ENCODE results near the gene PDZD7. TPM values are rescaled to one million over a fixed set of nuclear protein-coding genes. Genes with fewer than 3 reads are reported as not detected.
A peak's percentile ranks its signal among the peaks of the same experiment; 100 is the strongest.

PDZD7 gene
- polyA plus RNA-seq, 6 donors from 2014 or later: 0.23 to 0.87 TPM; not detected in 4

DNA sequence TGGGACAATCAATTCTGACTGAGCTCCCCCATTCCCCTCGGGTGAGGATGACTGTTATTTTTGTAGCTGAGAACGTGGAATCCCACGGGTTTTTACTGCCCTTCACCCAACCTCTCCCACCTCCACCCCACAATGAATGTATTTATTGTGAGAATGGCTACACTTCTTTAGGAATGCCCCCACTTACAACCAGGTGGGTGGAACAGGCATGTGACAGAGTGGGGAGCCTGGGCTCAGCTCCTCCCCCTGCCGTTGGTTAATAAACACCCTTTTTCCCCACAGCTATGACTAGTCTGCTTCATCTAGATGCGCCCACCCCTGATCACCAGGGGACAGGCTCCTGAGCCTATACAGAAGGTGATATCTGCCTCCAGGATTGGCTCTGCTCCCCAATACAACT is 45.6 kb downstream of the PDZD7 start:
- peaks cover 0 to 8% (median 0%) of the 10 kb centered on the region in 7 donors for H3K9me3 Mint-ChIP-seq
- peaks cover 19 to 38% (median 25%) of the 10 kb centered on the region in 3 donors for H3K4me1 Mint-ChIP-seq
- no peaks in the 10 kb centered on the region for H3K27me3 Mint-ChIP-seq
- ATAC-seq (ENCODE audit: low read depth in 2 of 2): no peak
- DNase-seq: no peak
- peaks cover 11 to 25% of the 10 kb centered on the region in 2 donors for H3K36me3 Mint-ChIP-seq
- peak overlapping the region in 7 of 8 donors; percentile 40 to 99 (median 96) for H3K4me3 Mint-ChIP-seq
- H3K27ac Mint-ChIP-seq: no peak overlapping the region

DNA sequence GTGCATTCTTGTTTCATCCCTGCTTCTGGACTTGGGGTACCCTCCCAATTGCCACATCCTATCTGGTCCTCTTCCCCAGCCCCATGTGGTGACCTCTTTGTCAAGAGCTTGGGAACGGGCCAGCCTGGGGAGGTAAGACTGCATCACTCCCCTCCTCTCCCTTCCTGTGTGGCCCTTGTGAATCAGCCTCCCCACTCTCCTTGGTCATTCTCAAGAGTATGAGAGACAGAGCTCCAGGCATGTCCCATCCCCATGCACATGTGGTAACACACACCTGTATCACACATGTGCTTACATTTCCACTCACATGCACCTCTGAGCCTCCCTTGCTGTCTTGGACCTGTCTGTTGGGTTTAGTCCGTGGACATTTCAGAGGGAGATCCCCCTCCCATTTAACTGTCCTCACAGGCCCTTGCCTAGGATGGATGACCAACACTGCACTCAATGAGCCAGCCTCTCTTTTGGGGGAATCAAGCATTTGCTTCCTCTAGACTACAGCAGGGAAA is 46.2 kb downstream of the PDZD7 start:
- no peak overlapping the region for H3K27ac Mint-ChIP-seq
- H3K9me3 Mint-ChIP-seq: peaks cover 0 to 8% (median 0%) of the 10 kb centered on the region in 7 donors
- DNase-seq: no peak
- no peaks in the 10 kb centered on the region for H3K27me3 Mint-ChIP-seq
- peaks cover 18 to 35% (median 24%) of the 10 kb centered on the region in 3 donors for H3K4me1 Mint-ChIP-seq
- H3K36me3 Mint-ChIP-seq: peaks cover 10 to 25% of the 10 kb centered on the region in 2 donors
- no peak for ATAC-seq (ENCODE audit: low read depth in 2 of 2)
- H3K4me3 Mint-ChIP-seq: peak overlapping the region in 1 of 8 donors; percentile 96

DNA sequence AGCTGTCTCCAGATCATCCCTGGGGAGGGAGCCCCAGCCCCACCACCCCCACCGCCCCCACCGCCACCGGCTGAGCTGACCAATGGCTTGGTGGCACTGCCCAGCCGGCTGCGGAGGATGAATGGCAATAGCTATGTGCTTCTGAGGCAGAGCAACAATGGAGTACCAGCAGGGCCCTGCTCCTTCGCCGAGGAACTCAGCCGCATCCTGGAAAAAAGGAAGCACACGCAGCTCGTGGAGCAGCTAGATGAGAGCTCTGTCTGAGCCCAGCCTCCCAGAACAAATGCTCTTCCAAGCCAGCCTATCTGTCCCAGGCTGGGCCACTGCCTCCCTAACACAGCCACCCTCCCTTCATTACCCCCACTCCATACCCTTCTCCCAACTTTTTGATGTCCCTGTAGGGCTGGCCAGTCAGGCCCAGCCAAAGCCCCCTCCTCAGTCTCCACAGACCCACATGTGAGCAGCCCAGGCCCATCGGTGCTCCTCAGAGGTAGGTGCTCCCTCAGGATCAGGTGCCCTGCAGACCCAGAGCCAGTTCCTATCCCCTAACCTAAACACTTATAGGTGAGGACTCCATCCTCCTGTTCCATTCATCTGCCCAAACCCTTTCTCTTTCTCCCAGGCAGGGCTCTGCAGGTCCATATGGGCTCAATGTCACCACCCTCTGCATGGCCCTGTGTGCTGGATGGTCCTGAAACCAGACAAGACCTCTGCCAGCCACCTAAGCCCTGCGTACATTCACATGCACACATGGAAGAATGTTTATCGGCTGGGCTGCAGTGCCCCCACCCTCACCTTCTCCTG is 46.9 kb downstream of the PDZD7 start:
- H3K4me1 Mint-ChIP-seq: peaks cover 18 to 29% (median 24%) of the 10 kb centered on the region in 3 donors
- no peaks in the 10 kb centered on the region for H3K27me3 Mint-ChIP-seq
- peaks cover 0 to 8% (median 0%) of the 10 kb centered on the region in 7 donors for H3K9me3 Mint-ChIP-seq
- H3K36me3 Mint-ChIP-seq: peaks cover 10 to 25% of the 10 kb centered on the region in 2 donors
- peak overlapping the region in 2 of 6 donors; percentile 38 to 65 for H3K27ac Mint-ChIP-seq
- no peak for DNase-seq
- H3K4me3 Mint-ChIP-seq: peak overlapping the region in 1 of 8 donors; percentile 55
- no peak for ATAC-seq (ENCODE audit: low read depth in 2 of 2)

DNA sequence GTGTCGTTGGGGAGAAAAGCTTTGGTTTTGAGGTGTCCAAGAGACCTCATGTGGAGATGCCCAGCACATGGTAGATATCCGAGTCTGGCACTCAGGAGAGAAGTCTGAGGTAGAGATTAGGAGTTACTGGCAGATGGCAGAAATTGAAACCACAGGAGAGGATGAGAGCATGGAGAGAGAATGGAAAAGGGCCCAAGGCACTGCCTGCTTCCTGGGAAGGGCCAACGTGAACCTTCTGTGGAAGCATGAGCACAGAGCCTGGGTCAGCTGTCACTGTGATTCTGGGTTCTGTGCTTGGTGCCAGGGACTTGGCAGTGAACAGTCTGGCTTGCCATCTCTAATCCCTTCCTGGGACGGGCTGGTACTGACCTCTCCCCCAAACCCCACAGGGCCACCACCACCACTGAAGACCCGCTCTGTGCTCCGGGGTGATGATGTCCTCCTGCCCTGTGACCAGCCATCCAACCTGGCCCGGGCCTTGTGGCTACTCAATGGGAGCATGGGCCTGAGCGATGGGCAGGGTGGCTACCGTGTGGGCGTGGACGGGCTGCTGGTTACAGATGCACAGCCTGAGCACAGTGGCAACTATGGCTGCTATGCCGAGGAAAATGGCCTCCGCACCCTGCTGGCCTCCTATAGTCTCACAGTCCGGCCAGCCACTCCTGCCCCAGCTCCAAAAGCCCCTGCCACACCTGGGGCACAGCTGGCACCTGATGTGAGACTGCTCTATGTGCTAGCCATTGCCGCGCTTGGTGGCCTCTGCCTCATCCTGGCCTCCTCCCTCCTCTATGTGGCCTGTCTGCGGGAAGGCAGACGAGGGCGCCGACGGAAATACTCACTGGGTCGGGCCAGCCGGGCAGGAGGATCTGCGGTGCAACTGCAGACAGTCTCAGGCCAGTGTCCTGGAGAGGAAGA is 47.8 kb downstream of the PDZD7 start:
- DNase-seq (no peak), ATAC-seq (ENCODE audit: low read depth in 2 of 2) (no peak)
- Mint-ChIP-seq H3K4me1 (peaks cover 18 to 25% (median 24%) of the 10 kb centered on the region in 3 donors), H3K9me3 (peaks cover 0 to 8% (median 0%) of the 10 kb centered on the region in 7 donors), H3K27me3 (no peaks in the 10 kb centered on the region), H3K27ac (peak overlapping the region in 1 of 6 donors; percentile 76), H3K4me3 (peak overlapping the region in 1 of 8 donors; percentile 50), H3K36me3 (peaks cover 10 to 25% of the 10 kb centered on the region in 2 donors)

DNA sequence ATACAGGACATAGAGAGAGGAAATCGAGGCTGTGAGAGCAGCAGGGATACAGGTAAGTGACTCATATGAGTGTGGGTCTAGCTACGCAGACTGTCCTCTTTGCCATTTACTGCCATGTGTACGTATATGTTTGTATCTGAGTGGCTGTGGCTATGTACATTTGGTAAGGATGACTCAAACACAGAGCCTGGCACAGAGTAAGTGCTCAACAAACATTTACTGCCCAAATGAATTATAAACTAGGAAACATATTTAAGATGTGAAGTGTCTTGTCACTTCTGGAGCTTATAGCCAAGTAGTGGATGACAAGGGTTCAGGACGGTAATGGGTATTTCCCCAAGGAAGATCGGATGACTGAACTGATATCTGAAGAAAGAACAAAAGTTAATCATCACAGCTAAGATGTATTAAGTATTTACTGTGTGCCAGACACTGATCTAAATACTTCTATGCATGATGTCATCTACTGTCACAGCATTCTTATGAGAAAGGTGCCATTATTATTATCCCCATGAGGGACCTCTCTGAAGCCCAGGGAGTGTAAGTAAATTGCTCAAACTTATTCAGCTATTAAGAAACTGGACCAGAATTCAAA is 49.7 kb downstream of the PDZD7 start:
- Mint-ChIP-seq H3K4me1 (peaks cover 8 to 13% (median 12%) of the 10 kb centered on the region in 3 donors), H3K27ac (no peak overlapping the region), H3K36me3 (peaks cover 5 to 17% of the 10 kb centered on the region in 2 donors)

DNA sequence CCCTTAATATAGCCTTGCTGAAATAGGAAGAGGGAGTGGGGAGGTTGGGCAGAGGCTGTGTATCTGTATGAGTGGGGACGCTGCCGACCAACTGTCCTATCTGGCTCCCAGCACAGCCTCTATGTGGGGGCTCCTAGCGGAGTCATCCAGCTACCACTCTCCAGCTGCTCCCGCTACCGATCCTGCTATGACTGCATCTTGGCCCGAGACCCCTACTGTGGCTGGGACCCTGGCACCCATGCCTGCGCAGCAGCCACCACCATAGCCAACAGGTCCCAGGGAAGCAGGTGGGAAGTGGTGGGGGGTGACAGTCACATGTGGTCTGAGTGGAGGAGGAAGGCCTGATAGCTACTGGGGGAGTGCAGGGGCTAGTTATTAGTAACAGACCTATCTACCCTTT is 50.2 kb downstream of the PDZD7 start:
- Mint-ChIP-seq H3K4me1 (peaks cover 5 to 9% (median 9%) of the 10 kb centered on the region in 3 donors), H3K4me3 (no peak overlapping the region), H3K36me3 (peaks cover 5 to 17% of the 10 kb centered on the region in 2 donors), H3K9me3 (no peaks in the 10 kb centered on the region), H3K27ac (no peak overlapping the region), H3K27me3 (no peaks in the 10 kb centered on the region)
- no peak for ATAC-seq (ENCODE audit: low read depth in 2 of 2)
- DNase-seq: no peak

More for the DNA sequence above, 49.7 kb downstream of the PDZD7 start:
- Mint-ChIP-seq H3K4me3 (no peak overlapping the region), H3K27me3 (no peaks in the 10 kb centered on the region), H3K9me3 (no peaks in the 10 kb centered on the region)
- no peak for DNase-seq
- no peak for ATAC-seq (ENCODE audit: low read depth in 2 of 2)

DNA sequence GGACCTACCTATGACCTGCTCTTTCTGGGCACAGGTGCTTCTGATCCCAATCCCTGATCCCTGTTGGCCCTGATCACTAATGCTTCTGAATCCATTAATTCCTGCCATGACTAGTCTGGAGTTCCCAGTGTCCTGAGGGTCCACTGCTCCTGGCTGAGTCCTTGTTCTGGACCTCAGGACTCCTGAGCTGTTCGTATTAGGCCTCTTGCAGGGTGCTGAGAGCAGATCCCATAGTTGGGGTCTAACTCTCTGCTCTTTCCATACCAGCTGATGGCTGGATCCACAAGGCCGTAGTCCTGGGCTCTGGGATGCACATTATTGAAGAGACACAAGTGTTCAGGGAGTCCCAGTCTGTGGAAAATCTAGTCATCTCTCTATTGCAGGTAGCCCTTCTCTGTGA is 50.6 kb downstream of the PDZD7 start:
- ATAC-seq (ENCODE audit: low read depth in 2 of 2): no peak
- H3K4me3 Mint-ChIP-seq: peak overlapping the region in 1 of 8 donors; percentile 40
- no peaks in the 10 kb centered on the region for H3K9me3 Mint-ChIP-seq
- H3K27me3 Mint-ChIP-seq: no peaks in the 10 kb centered on the region
- H3K4me1 Mint-ChIP-seq: peaks cover 1 to 6% (median 5%) of the 10 kb centered on the region in 3 donors
- peaks cover 5 to 17% of the 10 kb centered on the region in 2 donors for H3K36me3 Mint-ChIP-seq
- H3K27ac Mint-ChIP-seq: no peak overlapping the region
- DNase-seq: no peak

DNA sequence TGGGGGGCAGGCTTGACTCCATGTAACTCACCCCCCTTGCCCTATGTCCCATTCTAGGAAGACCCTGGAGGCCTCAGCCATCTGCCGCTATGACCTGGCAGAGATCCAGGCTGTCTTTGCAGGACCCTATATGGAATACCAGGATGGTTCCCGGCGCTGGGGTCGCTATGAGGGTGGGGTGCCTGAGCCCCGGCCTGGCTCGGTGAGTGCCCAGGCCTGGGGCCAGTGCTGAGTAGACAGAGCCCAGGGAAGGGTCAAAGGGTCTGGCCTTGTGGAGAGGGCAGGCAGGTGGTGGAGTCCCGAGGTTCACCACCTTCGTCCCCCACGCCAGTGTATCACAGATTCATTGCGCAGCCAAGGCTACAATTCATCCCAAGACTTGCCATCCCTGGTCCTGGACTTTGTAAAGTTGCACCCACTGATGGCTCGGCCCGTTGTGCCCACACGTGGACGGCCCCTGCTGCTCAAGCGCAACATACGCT is 51.1 kb downstream of the PDZD7 start:
- Mint-ChIP-seq H3K36me3 (peaks cover 5 to 17% of the 10 kb centered on the region in 2 donors), H3K27me3 (no peaks in the 10 kb centered on the region), H3K4me1 (peaks cover 0 to 6% (median 5%) of the 10 kb centered on the region in 3 donors), H3K9me3 (no peaks in the 10 kb centered on the region), H3K27ac (no peak overlapping the region), H3K4me3 (no peak overlapping the region)
- DNase-seq: no peak
- no peak for ATAC-seq (ENCODE audit: low read depth in 2 of 2)

DNA sequence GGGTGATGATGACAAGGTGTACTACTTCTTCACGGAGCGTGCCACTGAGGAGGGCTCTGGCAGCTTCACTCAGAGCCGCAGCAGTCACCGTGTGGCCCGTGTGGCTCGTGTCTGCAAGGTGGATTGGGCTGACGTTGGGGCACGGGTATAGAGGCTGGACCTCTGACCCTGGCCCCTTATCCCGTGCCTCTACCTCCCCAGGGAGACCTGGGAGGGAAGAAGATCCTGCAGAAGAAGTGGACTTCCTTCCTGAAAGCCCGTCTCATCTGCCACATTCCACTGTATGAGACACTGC is 52.1 kb downstream of the PDZD7 start:
- no peaks in the 10 kb centered on the region for H3K27me3 Mint-ChIP-seq
- no peak overlapping the region for H3K27ac Mint-ChIP-seq
- peaks cover 5 to 17% of the 10 kb centered on the region in 2 donors for H3K36me3 Mint-ChIP-seq
- H3K4me1 Mint-ChIP-seq: peaks cover 0 to 5% (median 0%) of the 10 kb centered on the region in 3 donors
- ATAC-seq (ENCODE audit: low read depth in 2 of 2): no peak
- DNase-seq: no peak
- no peak overlapping the region for H3K4me3 Mint-ChIP-seq
- H3K9me3 Mint-ChIP-seq: no peaks in the 10 kb centered on the region

DNA sequence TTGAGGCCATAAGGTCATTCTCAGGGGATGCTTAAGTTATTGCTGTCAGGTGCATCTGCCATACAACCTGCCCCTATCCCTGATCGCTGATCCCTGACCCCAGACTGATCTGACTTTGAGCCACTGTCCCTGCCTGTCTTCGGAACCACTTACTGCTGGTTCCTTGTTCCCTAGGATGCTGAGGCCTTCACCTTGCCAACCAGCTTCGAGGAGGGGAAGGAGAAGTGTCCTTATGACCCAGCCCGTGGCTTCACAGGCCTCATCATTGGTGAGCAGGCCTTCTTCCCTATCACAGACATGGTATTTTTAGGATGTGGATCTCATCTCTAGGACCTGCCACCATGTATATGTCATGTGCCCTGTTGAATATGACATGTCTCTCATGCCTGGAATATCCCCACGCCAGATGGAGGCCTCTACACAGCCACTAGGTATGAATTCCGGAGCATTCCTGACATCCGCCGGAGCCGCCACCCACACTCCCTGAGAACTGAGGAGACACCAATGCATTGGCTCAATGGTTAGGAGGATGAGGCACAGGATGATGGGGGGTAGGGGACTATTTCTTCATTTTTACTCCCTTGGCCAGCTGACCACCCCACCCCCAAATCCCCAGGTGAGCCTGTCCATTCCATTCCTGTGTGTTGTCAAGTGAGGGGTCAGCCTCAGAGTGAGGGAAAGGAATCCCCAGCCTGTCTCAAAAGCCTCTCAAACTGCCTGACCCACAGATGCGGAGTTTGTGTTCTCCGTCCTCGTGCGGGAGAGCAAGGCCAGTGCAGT is 52.6 kb downstream of the PDZD7 start:
- no peaks in the 10 kb centered on the region for H3K27me3 Mint-ChIP-seq
- DNase-seq: no peak
- no peaks in the 10 kb centered on the region for H3K9me3 Mint-ChIP-seq
- H3K4me3 Mint-ChIP-seq: no peak overlapping the region
- H3K4me1 Mint-ChIP-seq: peaks cover 0 to 5% (median 0%) of the 10 kb centered on the region in 3 donors
- peak overlapping the region in 3 of 6 donors; percentile 10 to 75 (median 15) for H3K27ac Mint-ChIP-seq
- ATAC-seq (ENCODE audit: low read depth in 2 of 2): no peak
- H3K36me3 Mint-ChIP-seq: peaks cover 5 to 17% of the 10 kb centered on the region in 2 donors

DNA sequence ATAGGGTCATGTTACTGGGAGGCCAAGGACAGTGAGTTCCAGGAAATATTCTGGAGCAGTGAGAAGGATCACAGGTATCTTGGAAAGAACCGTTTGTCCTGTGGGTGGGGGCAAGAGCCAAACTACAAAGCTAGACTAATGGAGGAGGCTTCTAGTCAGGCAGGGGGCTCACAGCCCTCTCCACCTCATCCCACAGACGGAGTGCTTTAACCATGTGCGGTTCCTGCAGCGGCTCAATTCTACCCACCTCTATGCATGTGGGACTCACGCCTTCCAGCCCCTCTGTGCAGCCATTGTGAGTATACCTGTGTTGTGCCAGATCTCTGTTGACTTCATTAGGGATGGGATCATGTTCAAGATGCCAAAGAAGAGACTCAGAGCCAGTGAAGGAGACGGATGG is 53.5 kb downstream of the PDZD7 start:
- Mint-ChIP-seq H3K4me3 (no peak overlapping the region), H3K27me3 (no peaks in the 10 kb centered on the region), H3K4me1 (peaks cover 0 to 5% (median 0%) of the 10 kb centered on the region in 3 donors), H3K9me3 (peaks cover 0 to 1% (median 0%) of the 10 kb centered on the region in 7 donors), H3K27ac (peak overlapping the region in 1 of 6 donors; percentile 9), H3K36me3 (peaks cover 5 to 15% of the 10 kb centered on the region in 2 donors)
- DNase-seq (no peak), ATAC-seq (ENCODE audit: low read depth in 2 of 2) (no peak)

DNA sequence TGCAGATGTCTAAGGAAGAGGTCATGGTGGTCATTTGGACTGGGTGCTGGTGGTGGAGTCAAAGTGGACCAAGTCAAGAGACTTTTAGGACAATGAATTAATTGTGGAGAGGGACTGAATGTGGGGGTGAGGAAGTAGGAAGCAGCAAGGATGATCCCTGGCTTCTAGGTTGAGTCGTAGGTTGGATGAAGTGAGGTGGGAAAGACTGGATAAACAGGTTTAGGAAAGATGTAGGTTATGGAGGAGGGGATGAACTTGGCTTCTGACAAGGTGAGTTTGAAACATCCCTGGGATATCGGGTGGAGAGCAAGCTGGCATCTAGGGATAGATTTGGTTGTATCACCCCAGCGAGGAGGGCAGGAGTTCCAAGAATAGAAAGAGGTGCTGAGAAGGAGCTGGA is 54.0 kb downstream of the PDZD7 start:
- H3K27me3 Mint-ChIP-seq: no peaks in the 10 kb centered on the region
- peaks cover 5 to 10% of the 10 kb centered on the region in 2 donors for H3K36me3 Mint-ChIP-seq
- no peak for DNase-seq
- H3K27ac Mint-ChIP-seq: no peak overlapping the region
- peaks cover 0 to 2% (median 0%) of the 10 kb centered on the region in 7 donors for H3K9me3 Mint-ChIP-seq
- peak overlapping the region in 1 of 8 donors; percentile 19 for H3K4me3 Mint-ChIP-seq
- H3K4me1 Mint-ChIP-seq: peaks cover 0 to 5% (median 0%) of the 10 kb centered on the region in 3 donors
- ATAC-seq (ENCODE audit: low read depth in 2 of 2): no peak
